Naive thymus-derived CD4-positive, alpha-beta T cell (primary cell): ENCODE measurements around the gene ATG4D. TPM values are rescaled to one million over a fixed set of nuclear protein-coding genes. Genes with fewer than 3 reads are reported as not detected.
A peak's percentile ranks its signal among the peaks of the same experiment; 100 is the strongest.

Experiments
- ATAC-seq: fragments of 150-1000 bp; cut with Tn5 transposase; 2 replicates; pipeline ENCODE4 v1.10.0; 2021; ENCODE audit warnings: mild to moderate bottlenecking, moderate library complexity
- CTCF ChIA-PET: fragments of 350-600 bp; sonication (Branson Sonifier 250); formaldehyde crosslinking; loops from one replicate; lab custom pipeline; 2021; ENCODE audit warnings: antibody characterized with exemption; lab: Charles Lee
- POLR2A ChIA-PET: fragments of 350-600 bp; sonication (Branson Sonifier 250); formaldehyde crosslinking; loops from one replicate; lab custom pipeline; 2021; ENCODE audit warnings: antibody characterized with exemption, inconsistent platforms; lab: Charles Lee
- DNase-seq, 9 donors: peaks; one replicate each; pipeline versions ENCODE4 v3.0.0 to v3.0.0-alpha.2; 2020 to 2022; ENCODE audit warnings: mixed read lengths in 1 of 9
- H3K27ac ChIP-seq: one replicate; pipeline ENCODE4 v1.7.0; 2013; ENCODE audit warnings: mild to moderate bottlenecking, low read depth, low read length, moderate library complexity
- H3K27me3 ChIP-seq, 2 donors: one replicate each; pipeline ENCODE4 v1.7.0; 2013; ENCODE audit warnings: low read length in 2 of 2, mild to moderate bottlenecking in 2 of 2, moderate library complexity in 2 of 2; ENCODE audit not compliant: control insufficient read depth in 2 of 2, insufficient read depth in 2 of 2
- H3K36me3 ChIP-seq, 3 experiments: 1 replicate in 2 of 3; 2 replicates in 1 of 3; pipeline ENCODE4 v1.7.0; 2013; ENCODE audit warnings: low read length in 3 of 3, mild to moderate bottlenecking in 3 of 3, moderate library complexity in 1 of 3; ENCODE audit not compliant: insufficient read depth in 3 of 3, control insufficient read depth in 2 of 3
- H3K4me1 ChIP-seq, 2 donors: one replicate each; pipeline ENCODE4 v1.7.0; 2013; ENCODE audit warnings: low read length in 2 of 2, mild to moderate bottlenecking in 2 of 2, moderate library complexity in 1 of 2; ENCODE audit not compliant: control insufficient read depth in 2 of 2, insufficient read depth in 2 of 2
- H3K4me3 ChIP-seq: 2 replicates; pipeline ENCODE4 v1.7.0; 2013; ENCODE audit warnings: mild to moderate bottlenecking, low read length
- H3K9me3 ChIP-seq, 3 experiments: 1 replicate in 2 of 3; 2 replicates in 1 of 3; pipeline ENCODE4 v1.7.0; 2013; ENCODE audit warnings: low read length in 3 of 3; ENCODE audit not compliant: control insufficient read depth in 2 of 3
- H3K27ac Mint-ChIP-seq, 9 donors: one replicate each; pipeline ENCODE4 v1.8.0; 2020 to 2022; ENCODE audit warnings: mixed read lengths in 9 of 9, mild to moderate bottlenecking in 8 of 9, moderate library complexity in 5 of 9, inconsistent platforms in 2 of 9
- H3K27me3 Mint-ChIP-seq, 5 donors: one replicate each; pipeline ENCODE4 v1.8.0; 2021 to 2022; ENCODE audit warnings: mixed read lengths in 5 of 5, mild to moderate bottlenecking in 1 of 5
- H3K36me3 Mint-ChIP-seq, 5 donors: one replicate each; pipeline ENCODE4 v1.8.0; 2020 to 2022; ENCODE audit warnings: mixed read lengths in 5 of 5, mild to moderate bottlenecking in 3 of 5, inconsistent platforms in 1 of 5
- H3K4me1 Mint-ChIP-seq, 7 donors: one replicate each; pipeline ENCODE4 v1.8.0; 2020 to 2022; ENCODE audit warnings: mixed read lengths in 7 of 7, mild to moderate bottlenecking in 3 of 7, inconsistent platforms in 1 of 7
- H3K4me3 Mint-ChIP-seq, 10 donors: one replicate each; pipeline ENCODE4 v1.8.0; 2020 to 2022; ENCODE audit warnings: mild to moderate bottlenecking in 10 of 10, mixed read lengths in 10 of 10, moderate library complexity in 6 of 10, inconsistent platforms in 2 of 10
- H3K9me3 Mint-ChIP-seq, 11 donors: one replicate each; pipeline ENCODE4 v1.8.0; 2020 to 2022; ENCODE audit warnings: mixed read lengths in 11 of 11, mild to moderate bottlenecking in 4 of 11, inconsistent platforms in 1 of 11, moderate library complexity in 1 of 11
- intact Hi-C, 2 donors: fragments of 100-400 bp; cut with micrococcal nuclease; formaldehyde crosslinking; loops; one replicate each; pipeline ENCODE4 v1.15.1; 2023
- polyA plus RNA-seq, 2 donors: library from polyadenylated mRNA; unstranded; fragments of 300-500 nt; fragmentation: Illumina TruSeq; gene quantifications; one replicate each; pipeline ENCODE4 v1.2.3, GENCODE V29; 2021
- total RNA-seq, 6 experiments: library from RNA in 5 of 6; stranded (reverse) in 5 of 6; gene quantifications; 1 replicate in 5 of 6; 2 replicates in 1 of 6; pipeline ENCODE4 v1.2.3 and lab custom pipeline; 2021 to 2026

The ATG4D gene
- total and polyA plus RNA-seq, 7 experiments from 2014 or later, result 12.9 to 70.3 (median 42.3) TPM

- DNase-seq (peak in 2 of 9 donors; percentile 16 to 35), ATAC-seq (peak; percentile 42)
- Mint-ChIP-seq H3K9me3 (no peaks in the 10 kb centered on the region), H3K4me3 (peak overlapping the region in 8 of 10 donors; percentile 21 to 82 (median 79)), H3K4me1 (peaks cover 22 to 58% (median 41%) of the 10 kb centered on the region in 7 donors), H3K27ac (peak overlapping the region in 8 of 9 donors; percentile 81 to 96 (median 94)), H3K36me3 (peaks cover 0 to 32% (median 7%) of the 10 kb centered on the region in 5 donors), H3K27me3 (no peaks in the 10 kb centered on the region)
- H3K9me3 ChIP-seq, result no peaks in the 10 kb centered on the region
- POLR2A ChIA-PET, result interaction anchor here (0.6 to 6.8 kb wide), 11 partner anchors 8 to 1260 kb away, joined by 3 to 77 read pairs (median 4); partner anchors contain the start of genes CDKN2D and KRI1
- CTCF ChIA-PET, result interaction anchor here (0.5 to 2.2 kb wide), 6 partner anchors 9 to 91 kb away, joined by 3 to 6 read pairs (median 4); no protein-coding TSS in a partner anchor
- no peak overlapping the region for H3K4me3 ChIP-seq
- peaks cover 41 to 54% of the 10 kb centered on the region in 2 donors for H3K4me1 ChIP-seq
- intact Hi-C loops, result loop anchor here in 1 of 2 donors (5.0 kb wide), 1 partner anchor 45 kb away; no protein-coding TSS in a partner anchor
- peak overlapping the region; percentile 66 for H3K27ac ChIP-seq
- no peaks in the 10 kb centered on the region for H3K27me3 ChIP-seq
- H3K36me3 ChIP-seq, result peaks cover 20 to 76% (median 22%) of the 10 kb centered on the region in 3 experiments
These were observed 8.9 kb downstream of the ATG4D start for GRCh38 chr19:10552510-10553053.

GRCh38 chr19:10553087-10553667 is 9.5 kb downstream of the ATG4D start:
- intact Hi-C loops, result loop anchor here in 1 of 2 donors (5.0 kb wide), 1 partner anchor 46 kb away; no protein-coding TSS in a partner anchor
- peak overlapping the region; percentile 66 for H3K27ac ChIP-seq
- Mint-ChIP-seq H3K36me3 (peaks cover 0 to 36% (median 10%) of the 10 kb centered on the region in 5 donors), H3K9me3 (no peaks in the 10 kb centered on the region), H3K4me3 (peak overlapping the region in 9 of 10 donors; percentile 59 to 86 (median 79)), H3K27ac (peak overlapping the region; percentile 91 to 99 (median 96)), H3K27me3 (no peaks in the 10 kb centered on the region), H3K4me1 (peaks cover 22 to 61% (median 42%) of the 10 kb centered on the region in 7 donors)
- peaks cover 41 to 54% of the 10 kb centered on the region in 2 donors for H3K4me1 ChIP-seq
- ATAC-seq (peak; percentile 6), DNase-seq (peak in 2 of 9 donors; percentile 6 to 27)
- POLR2A ChIA-PET, result interaction anchor here (0.6 to 6.8 kb wide), 11 partner anchors 9 to 1260 kb away, joined by 3 to 77 read pairs (median 5); partner anchors contain the start of genes ATG4D, CDKN2D and KRI1
- H3K27me3 ChIP-seq, result no peaks in the 10 kb centered on the region
- H3K9me3 ChIP-seq, result no peaks in the 10 kb centered on the region
- H3K4me3 ChIP-seq, result peak overlapping the region; percentile 11
- H3K36me3 ChIP-seq, result peaks cover 26 to 81% (median 26%) of the 10 kb centered on the region in 3 experiments
- CTCF ChIA-PET, result interaction anchor here (0.6 to 2.2 kb wide), 10 partner anchors 8 to 469 kb away, joined by 3 to 6 read pairs (median 4); no protein-coding TSS in a partner anchor

- intact Hi-C loops, result loop anchor here (1.0 to 5.0 kb wide), 4 partner anchors 11 to 49 kb away; partner anchors contain the start of genes ATG4D (in 2 of the 2) and KRI1 (in 2 of the 2)
- peak overlapping the region; percentile 66 to 86 (median 80) for H3K4me3 Mint-ChIP-seq
- peaks cover 0 to 39% (median 12%) of the 10 kb centered on the region in 5 donors for H3K36me3 Mint-ChIP-seq
- Histone ChIP-seq H3K36me3 (peaks cover 27 to 79% (median 32%) of the 10 kb centered on the region in 3 experiments), H3K4me3 (peak overlapping the region; percentile 11), H3K9me3 (no peaks in the 10 kb centered on the region), H3K27me3 (no peaks in the 10 kb centered on the region), H3K27ac (peak overlapping the region; percentile 66), H3K4me1 (peaks cover 41 to 54% of the 10 kb centered on the region in 2 donors)
- peak overlapping the region; percentile 91 to 99 (median 96) for H3K27ac Mint-ChIP-seq
- CTCF ChIA-PET, result interaction anchor here (0.6 to 2.2 kb wide), 8 partner anchors 8 to 468 kb away, joined by 3 to 6 read pairs (median 4); no protein-coding TSS in a partner anchor
- DNase-seq (peak in 8 of 9 donors; percentile 48 to 63 (median 58)), ATAC-seq (peak; percentile 84)
- peaks cover 22 to 61% (median 44%) of the 10 kb centered on the region in 7 donors for H3K4me1 Mint-ChIP-seq
- H3K9me3 Mint-ChIP-seq, result no peaks in the 10 kb centered on the region
- POLR2A ChIA-PET, result interaction anchor here (0.6 to 6.8 kb wide), 9 partner anchors 9 to 104 kb away, joined by 3 to 77 read pairs (median 7); partner anchors contain the start of genes ATG4D, CDKN2D and KRI1
- H3K27me3 Mint-ChIP-seq, result no peaks in the 10 kb centered on the region
These were observed 10.3 kb downstream of the ATG4D start for GRCh38 chr19:10553943-10554381.

- POLR2A ChIA-PET, result interaction anchor here (0.8 to 6.8 kb wide), 7 partner anchors 8 to 94 kb away, joined by 3 to 77 read pairs (median 7); partner anchors contain the start of genes ATG4D, CDKN2D and KRI1
- Mint-ChIP-seq H3K27me3 (no peaks in the 10 kb centered on the region), H3K27ac (peak overlapping the region; percentile 91 to 99 (median 96)), H3K4me1 (peaks cover 22 to 60% (median 44%) of the 10 kb centered on the region in 7 donors), H3K4me3 (peak overlapping the region in 9 of 10 donors; percentile 71 to 86 (median 81)), H3K36me3 (peaks cover 0 to 38% (median 12%) of the 10 kb centered on the region in 5 donors), H3K9me3 (no peaks in the 10 kb centered on the region)
- Histone ChIP-seq H3K27ac (peak overlapping the region; percentile 66), H3K4me3 (peak overlapping the region; percentile 11), H3K36me3 (peaks cover 37 to 80% (median 41%) of the 10 kb centered on the region in 3 experiments), H3K4me1 (peaks cover 41 to 54% of the 10 kb centered on the region in 2 donors), H3K9me3 (no peaks in the 10 kb centered on the region), H3K27me3 (no peaks in the 10 kb centered on the region)
- intact Hi-C loops, result loop anchor here (1.0 to 5.0 kb wide), 4 partner anchors 11 to 50 kb away; partner anchors contain the start of genes ATG4D (in 2 of the 2) and KRI1 (in 2 of the 2)
- no peak for ATAC-seq
- CTCF ChIA-PET, result interaction anchor here (1.1 kb wide), 1 partner anchor 20 kb away, joined by 3 read pairs; no protein-coding TSS in a partner anchor
- DNase-seq, result no peak
These were observed 11.3 kb downstream of the ATG4D start for GRCh38 chr19:10554760-10555609.

GRCh38 chr19:10555610-10555973 is 11.9 kb downstream of the ATG4D start:
- POLR2A ChIA-PET, result interaction anchor here (0.6 to 6.8 kb wide), 4 partner anchors 9 to 438 kb away, joined by 3 to 77 read pairs (median 6); partner anchors contain the start of genes CDKN2D and KRI1
- intact Hi-C loops, result no loop called here
- peaks cover 0 to 38% (median 13%) of the 10 kb centered on the region in 5 donors for H3K36me3 Mint-ChIP-seq

More at GRCh38 chr19:10555610-10555973, 11.9 kb downstream of the ATG4D start:
- Mint-ChIP-seq H3K27ac (peak overlapping the region; percentile 62 to 96 (median 91)), H3K4me3 (peak overlapping the region in 4 of 10 donors; percentile 9 to 38 (median 25)), H3K9me3 (no peaks in the 10 kb centered on the region), H3K4me1 (peaks cover 22 to 55% (median 48%) of the 10 kb centered on the region in 7 donors), H3K27me3 (no peaks in the 10 kb centered on the region)
- H3K36me3 ChIP-seq, result peaks cover 38 to 80% (median 47%) of the 10 kb centered on the region in 3 experiments
- no peak for DNase-seq
- H3K4me3 ChIP-seq, result no peak overlapping the region
- peaks cover 41 to 54% of the 10 kb centered on the region in 2 donors for H3K4me1 ChIP-seq
- CTCF ChIA-PET, result interaction anchor here (1.1 kb wide), 1 partner anchor 132 kb away, joined by 3 read pairs; no protein-coding TSS in a partner anchor
- ATAC-seq, result no peak
- H3K9me3 ChIP-seq, result no peaks in the 10 kb centered on the region
- no peaks in the 10 kb centered on the region for H3K27me3 ChIP-seq
- peak overlapping the region; percentile 66 for H3K27ac ChIP-seq
